ENCODE data around the gene SZT2.

GRCh38 chr1:43372172-43372571, 17.5 kb upstream of the SZT2 start:
- TF ChIP-seq CTCF (IDR thresholded peaks at IDR 0.05; ENCODE audit: borderline replicate concordance, extremely low read depth, low read length, poor library complexity, severe bottlenecking): no peak
- TF ChIP-seq EZH2 (IDR thresholded peaks at IDR 0.05; ENCODE audit: borderline replicate concordance, low read depth, low read length, severe bottlenecking): no peak
